Measurements from ENCODE around the gene TRIL. TPM values are rescaled to one million over a fixed set of nuclear protein-coding genes. Genes with fewer than 3 reads are reported as not detected.
A peak's percentile ranks its signal among the peaks of the same experiment; 100 is the strongest.

The TRIL gene
- total RNA-seq, 6 experiments from 2014 or later = 0.07 to 0.08 TPM; not detected in 4

DNA sequence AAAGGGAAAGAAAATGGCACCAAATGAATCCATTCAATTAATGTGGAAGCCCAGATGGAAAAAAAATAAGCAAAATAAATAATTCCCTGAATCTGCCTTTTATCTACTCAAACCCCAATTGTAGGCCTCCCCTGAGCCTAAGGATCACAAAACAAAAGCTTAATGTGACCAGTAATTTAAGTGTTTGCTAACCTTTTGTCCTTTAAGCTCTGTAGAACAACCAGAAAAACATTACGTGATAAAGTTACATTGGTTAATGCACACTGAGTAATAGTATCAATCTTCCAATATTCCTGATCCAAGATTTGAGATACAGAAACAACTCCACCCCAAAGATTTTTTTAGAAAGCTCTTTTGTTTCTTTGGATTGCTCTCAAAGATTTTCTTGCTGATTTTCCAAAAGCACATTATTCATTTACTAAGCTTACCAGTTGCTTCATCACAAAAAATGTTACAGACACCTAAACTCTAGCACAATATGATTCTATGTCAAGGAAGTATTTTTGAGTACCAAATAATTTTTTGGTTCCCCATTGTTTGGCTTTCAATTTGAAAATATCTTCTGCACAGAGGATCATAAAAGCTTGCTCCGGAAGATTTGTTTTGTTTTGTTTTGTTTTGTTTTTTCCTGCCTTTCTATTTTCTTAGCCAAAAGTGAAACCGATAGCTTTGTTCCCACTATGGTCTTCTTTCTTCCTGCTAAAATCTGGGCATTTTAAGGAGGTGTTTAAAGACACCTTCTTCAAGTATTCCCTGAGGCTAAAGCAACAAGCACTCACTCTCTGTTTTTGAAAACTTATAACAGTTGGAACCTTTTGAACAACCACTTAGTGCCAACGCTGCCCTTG lies 54.2 kb downstream of the TRIL start:
- DNase-seq = no peak
- H3K27ac Mint-ChIP-seq = no peak overlapping the region
- no peaks in the 10 kb centered on the region for H3K36me3 Mint-ChIP-seq (ENCODE audit: low read depth)
- TF ChIP-seq, protein P1, sequence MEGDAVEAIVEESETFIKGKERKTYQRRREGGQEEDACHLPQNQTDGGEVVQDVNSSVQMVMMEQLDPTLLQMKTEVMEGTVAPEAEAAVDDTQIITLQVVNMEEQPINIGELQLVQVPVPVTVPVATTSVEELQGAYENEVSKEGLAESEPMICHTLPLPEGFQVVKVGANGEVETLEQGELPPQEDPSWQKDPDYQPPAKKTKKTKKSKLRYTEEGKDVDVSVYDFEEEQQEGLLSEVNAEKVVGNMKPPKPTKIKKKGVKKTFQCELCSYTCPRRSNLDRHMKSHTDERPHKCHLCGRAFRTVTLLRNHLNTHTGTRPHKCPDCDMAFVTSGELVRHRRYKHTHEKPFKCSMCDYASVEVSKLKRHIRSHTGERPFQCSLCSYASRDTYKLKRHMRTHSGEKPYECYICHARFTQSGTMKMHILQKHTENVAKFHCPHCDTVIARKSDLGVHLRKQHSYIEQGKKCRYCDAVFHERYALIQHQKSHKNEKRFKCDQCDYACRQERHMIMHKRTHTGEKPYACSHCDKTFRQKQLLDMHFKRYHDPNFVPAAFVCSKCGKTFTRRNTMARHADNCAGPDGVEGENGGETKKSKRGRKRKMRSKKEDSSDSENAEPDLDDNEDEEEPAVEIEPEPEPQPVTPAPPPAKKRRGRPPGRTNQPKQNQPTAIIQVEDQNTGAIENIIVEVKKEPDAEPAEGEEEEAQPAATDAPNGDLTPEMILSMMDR (IDR thresholded peaks at IDR 0.05) = no peak
- H3K4me1 Mint-ChIP-seq (ENCODE audit: low read depth) = peaks cover 8% of the 10 kb centered on the region; the same call in 1 of the 2 replicates
- H3K27me3 Mint-ChIP-seq (ENCODE audit: insufficient read depth) = peaks cover 11% of the 10 kb centered on the region
- H3K9me3 Mint-ChIP-seq = no peaks in the 10 kb centered on the region; the same call in 1 of the 2 replicates
- peak overlapping the region; percentile 74 for H3K4me3 Mint-ChIP-seq

Other genes starting within 250 kb of the TRIL start
- not detected for gene CPVL, start 188.2 kb upstream of the TRIL start, total RNA-seq (2021; fragmentation: NEBNext Ultra II Directional; extraction: Animal tissue kit (Norgen Biotek cat#: 25700))
- gene CHN2, start 236.4 kb upstream of the TRIL start, total RNA-seq (2021; fragmentation: NEBNext Ultra II Directional; extraction: Animal tissue kit (Norgen Biotek cat#: 25700)) = not detected

All from HFFc6 (cell line).